Endothelial cell of umbilical vein (primary cell): ENCODE data around the gene ZDHHC14. TPM values are rescaled to one million over a fixed set of nuclear protein-coding genes. Genes with fewer than 3 reads are reported as not detected.
A peak's percentile ranks its signal among the peaks of the same experiment; 100 is the strongest.

Experiments
- BruUV-seq: library from RNA; stranded (reverse); fragments of 400-500 nt; replicated peaks from 2 replicates; lab custom pipeline; 2021; lab: Mats Ljungman, UMichigan
- CTCF ChIA-PET: fragments of 300-600, 350-600 bp; sonication (Branson Sonifier 250); formaldehyde crosslinking; loops from one replicate; lab custom pipeline; 2021; ENCODE audit warnings: antibody characterized with exemption, inconsistent platforms; lab: Charles Lee
- POLR2A ChIA-PET: fragments of 300-600, 350-600 bp; sonication (Branson Sonifier 250); formaldehyde crosslinking; loops from one replicate; lab custom pipeline; 2021; ENCODE audit warnings: antibody characterized with exemption, inconsistent platforms; lab: Charles Lee
- DNase-seq: peaks from one replicate; pipeline ENCODE4 v3.0.0-alpha.2; 2011; ENCODE audit warnings: low read depth, low spot score
- FAIRE-seq: peaks from 2 replicates; lab custom pipeline; 2011; peaks lifted over from hg19 to GRCh38; lab: Jason Lieb, UNC
- H2AFZ ChIP-seq: 2 replicates; pipeline ENCODE4 v1.6.0; 2012; ENCODE audit warnings: low read depth, low read length, control low read depth, inconsistent platforms
- H3K27ac ChIP-seq: 2 replicates; pipeline ENCODE4 v1.5.1; 2011; ENCODE audit warnings: low read depth, mild to moderate bottlenecking, control low read depth, low read length, moderate library complexity; ENCODE audit not compliant: insufficient read depth
- H3K27me3 ChIP-seq, 2 experiments: 2 replicates each; pipeline versions ENCODE4 v1.6.0 to v1.6.1; 2011; ENCODE audit warnings: low read length in 2 of 2, mixed read lengths in 1 of 2; ENCODE audit not compliant: control insufficient read depth in 2 of 2, insufficient read depth in 2 of 2
- H3K36me3 ChIP-seq, 2 experiments: 2 replicates in 1 of 2; 3 replicates in 1 of 2; pipeline ENCODE4 v1.5.1; 2011; ENCODE audit warnings: low read length in 2 of 2, mild to moderate bottlenecking in 1 of 2, moderate library complexity in 1 of 2; ENCODE audit not compliant: control insufficient read depth in 2 of 2, insufficient read depth in 2 of 2; ENCODE audit errors: extremely low read depth in 1 of 2
- H3K4me1 ChIP-seq: 3 replicates; pipeline ENCODE4 v1.5.1; 2011; ENCODE audit warnings: mild to moderate bottlenecking, low read length; ENCODE audit not compliant: control insufficient read depth, insufficient read depth; ENCODE audit errors: extremely low read depth
- H3K4me2 ChIP-seq: 2 replicates; pipeline ENCODE4 v1.6.1; 2011; ENCODE audit warnings: low read length, control low read depth, mixed read lengths; ENCODE audit not compliant: insufficient read depth
- H3K4me3 ChIP-seq, 3 experiments: fragments of 200-600 bp in 1 of 3; sonication (generic), shearing (Covaris generic) in 1 of 3; replicated peaks in 1 of 3; 2 replicates each; pipeline ENCODE4 v1.5.1; 2011 to 2016; ENCODE audit warnings: control low read depth in 3 of 3, low read length in 3 of 3, mild to moderate bottlenecking in 2 of 3, inconsistent platforms in 1 of 3, low read depth in 1 of 3, moderate library complexity in 1 of 3; ENCODE audit not compliant: insufficient read depth in 1 of 3
- H3K79me2 ChIP-seq: 2 replicates; pipeline ENCODE4 v1.6.0; 2012; ENCODE audit warnings: low read length, inconsistent platforms; ENCODE audit not compliant: control insufficient read depth, insufficient read depth
- H3K9ac ChIP-seq: replicated peaks from 2 replicates; pipeline ENCODE3; 2011; ENCODE audit warnings: low read length, control low read depth; ENCODE audit not compliant: insufficient read depth; ENCODE audit errors: extremely low read depth
- H3K9me1 ChIP-seq: replicated peaks from 3 replicates; pipeline ENCODE4 v1.6.0; 2011; ENCODE audit warnings: mild to moderate bottlenecking, low read length; ENCODE audit not compliant: control insufficient read depth, insufficient read depth; ENCODE audit errors: extremely low read depth
- H3K9me3 ChIP-seq: replicated peaks from 2 replicates; pipeline ENCODE4 v1.5.1; 2012; ENCODE audit warnings: low read length, inconsistent platforms; ENCODE audit not compliant: control insufficient read depth, insufficient read depth
- H4K20me1 ChIP-seq: replicated peaks from 2 replicates; pipeline ENCODE3; 2011; ENCODE audit warnings: mild to moderate bottlenecking, low read length; ENCODE audit not compliant: control insufficient read depth, insufficient read depth; ENCODE audit errors: extremely low read depth
- EZH2 ChIP-seq: IDR thresholded peaks from 2 replicates; pipeline ENCODE4 v1.6.1; 2012; ENCODE audit warnings: borderline replicate concordance, low read depth, mild to moderate bottlenecking, moderate library complexity, low read length, inconsistent platforms; ENCODE audit not compliant: severe bottlenecking
- FOS ChIP-seq: IDR thresholded peaks from 2 replicates; pipeline ENCODE4 v1.6.1; 2011; ENCODE audit warnings: mild to moderate bottlenecking, low read length, moderate library complexity, borderline replicate concordance; ENCODE audit not compliant: insufficient read depth
- GATA2 ChIP-seq: IDR thresholded peaks from 2 replicates; pipeline ENCODE4 v1.7.0; 2011; ENCODE audit warnings: low read depth, mild to moderate bottlenecking, moderate library complexity, mixed read lengths, low read length; ENCODE audit not compliant: insufficient read length, insufficient read depth
- JUN ChIP-seq: IDR thresholded peaks from 2 replicates; pipeline ENCODE4 v1.6.1; 2011; ENCODE audit warnings: borderline replicate concordance, low read depth; ENCODE audit not compliant: insufficient read length, insufficient read depth
- POLR2A ChIP-seq: IDR thresholded peaks from 2 replicates; pipeline ENCODE4 v1.6.1; 2012; ENCODE audit warnings: low read depth, mild to moderate bottlenecking, control low read depth, low read length
- POLR2AphosphoS5 ChIP-seq: IDR thresholded peaks from 2 replicates; pipeline ENCODE4 v1.6.1; 2012; ENCODE audit warnings: low read depth, mild to moderate bottlenecking, control low read depth, low read length, moderate library complexity; ENCODE audit not compliant: insufficient read depth
- dilution Hi-C: fragments of 300-500 bp; cut with MboI; formaldehyde crosslinking; loops from one replicate; pipeline ENCODE4 v1.15.0; 2019; ENCODE audit warnings: low sequenced_read_pairs; ENCODE audit not compliant: extremely low pct_ligation_motif_present
- intact Hi-C: fragments of 100-400 bp; cut with micrococcal nuclease; formaldehyde crosslinking; loops from one replicate; pipeline ENCODE4 v1.10.0; 2022
- polyA plus RNA-seq, 4 experiments: library from polyadenylated mRNA; depleted of rRNA in 3 of 4; stranded (reverse) in 3 of 4; unstranded in 1 of 4; fragments of >200 nt; gene quantifications; 2 replicates each; pipeline versions ENCODE4 v1.2.1 to v1.2.3, GENCODE V29; 2011 to 2012; ENCODE audit warnings: missing spikeins in 1 of 4
- total RNA-seq: library from RNA; stranded (reverse); gene quantifications from 2 replicates; pipeline ENCODE4 v1.2.3, GENCODE V29; 2021
- TF ChIP-seq, protein P1 (sequence below), 2 donors: IDR thresholded peaks; 1 replicate in 1 of 2; 2 replicates in 1 of 2; pipeline ENCODE4 v1.5.1; 2011; ENCODE audit warnings: low read length in 2 of 2, mild to moderate bottlenecking in 2 of 2, moderate library complexity in 2 of 2, control low read depth in 1 of 2, inconsistent platforms in 1 of 2, low read depth in 1 of 2; ENCODE audit not compliant: insufficient read depth in 1 of 2; ENCODE audit errors: extremely low read depth in 1 of 2
- TF ChIP-seq, protein P2 (sequence below): IDR thresholded peaks from 2 replicates; pipeline ENCODE4 v1.6.1; 2011; ENCODE audit not compliant: insufficient read depth, insufficient read length

ZDHHC14 gene
- total and polyA plus RNA-seq, 2 donors (not counting 3 experiments of a cell fraction or from before 2014, with no cell fraction given): 23.0 to 25.6 TPM

GRCh38 chr6:157461000-157461915, 80.3 kb downstream of the ZDHHC14 start:
- dilution Hi-C loops (no loop called here), intact Hi-C loops (loop anchor here (1.0 to 5.0 kb wide), 7 partner anchors 36 to 206 kb away; partner anchors contain the start of genes TMEM242 and ZDHHC14)
- no peak overlapping the region for H3K4me3 ChIP-seq
- H2AFZ ChIP-seq: no peak overlapping the region
- TF ChIP-seq, protein P1, sequence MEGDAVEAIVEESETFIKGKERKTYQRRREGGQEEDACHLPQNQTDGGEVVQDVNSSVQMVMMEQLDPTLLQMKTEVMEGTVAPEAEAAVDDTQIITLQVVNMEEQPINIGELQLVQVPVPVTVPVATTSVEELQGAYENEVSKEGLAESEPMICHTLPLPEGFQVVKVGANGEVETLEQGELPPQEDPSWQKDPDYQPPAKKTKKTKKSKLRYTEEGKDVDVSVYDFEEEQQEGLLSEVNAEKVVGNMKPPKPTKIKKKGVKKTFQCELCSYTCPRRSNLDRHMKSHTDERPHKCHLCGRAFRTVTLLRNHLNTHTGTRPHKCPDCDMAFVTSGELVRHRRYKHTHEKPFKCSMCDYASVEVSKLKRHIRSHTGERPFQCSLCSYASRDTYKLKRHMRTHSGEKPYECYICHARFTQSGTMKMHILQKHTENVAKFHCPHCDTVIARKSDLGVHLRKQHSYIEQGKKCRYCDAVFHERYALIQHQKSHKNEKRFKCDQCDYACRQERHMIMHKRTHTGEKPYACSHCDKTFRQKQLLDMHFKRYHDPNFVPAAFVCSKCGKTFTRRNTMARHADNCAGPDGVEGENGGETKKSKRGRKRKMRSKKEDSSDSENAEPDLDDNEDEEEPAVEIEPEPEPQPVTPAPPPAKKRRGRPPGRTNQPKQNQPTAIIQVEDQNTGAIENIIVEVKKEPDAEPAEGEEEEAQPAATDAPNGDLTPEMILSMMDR (IDR thresholded peaks at IDR 0.05; ENCODE audit: extremely low read depth in 1 of 2, insufficient read depth in 1 of 2, low read depth in 1 of 2, low read length in 2 of 2): peak; percentile 31 to 52
- TF ChIP-seq POLR2A (no peak), FOS (no peak), POLR2AphosphoS5 (no peak), EZH2 (no peak), GATA2 (no peak), JUN (peak; percentile 3)
- TF ChIP-seq, protein P2, sequence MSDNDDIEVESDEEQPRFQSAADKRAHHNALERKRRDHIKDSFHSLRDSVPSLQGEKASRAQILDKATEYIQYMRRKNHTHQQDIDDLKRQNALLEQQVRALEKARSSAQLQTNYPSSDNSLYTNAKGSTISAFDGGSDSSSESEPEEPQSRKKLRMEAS: peak; percentile 27
- no peaks in the 10 kb centered on the region for H3K9me1 ChIP-seq
- no peaks in the 10 kb centered on the region for H3K79me2 ChIP-seq
- peak overlapping the region; percentile 72 for H3K27ac ChIP-seq
- no peaks in the 10 kb centered on the region for H3K36me3 ChIP-seq
- CTCF ChIA-PET: interaction anchor here (0.6 to 1.6 kb wide), 7 partner anchors 9 to 556 kb away, joined by 3 to 5 read pairs (median 4); no protein-coding TSS in a partner anchor
- H3K9me3 ChIP-seq: no peaks in the 10 kb centered on the region
- DNase-seq (peak; percentile 84), FAIRE-seq (peak; percentile 80)
- no peak overlapping the region for H3K4me2 ChIP-seq
- no peaks in the 10 kb centered on the region for H3K27me3 ChIP-seq
- H4K20me1 ChIP-seq: no peaks in the 10 kb centered on the region
- BruUV-seq: no TSS peak
- POLR2A ChIA-PET: interaction anchor here (0.7 kb wide), 1 partner anchor 586 kb away, joined by 6 read pairs; no protein-coding TSS in a partner anchor
- peaks cover 24% of the 10 kb centered on the region for H3K4me1 ChIP-seq
- peak overlapping the region; percentile 10 for H3K9ac ChIP-seq
